HCT116 (cell line): ENCODE results near the gene AP1G1. TPM values are rescaled to one million over a fixed set of nuclear protein-coding genes. Genes with fewer than 3 reads are reported as not detected.

Experiments used
- ATAC-seq: fragments of 200-7000 bp; cut with Tn5 transposase; 2 replicates; pipeline ENCODE4 v1.9.1; 2020; ENCODE audit warnings: mild to moderate bottlenecking, moderate library complexity
- BruUV-seq: library from RNA; stranded (reverse); fragments of 400-500 nt; replicated peaks from 2 replicates; lab custom pipeline; 2021; lab: Mats Ljungman, UMichigan
- CTCF ChIA-PET: fragments of 300-600 bp; sonication (Branson Sonifier 250); formaldehyde crosslinking; loops from one replicate; lab custom pipeline; 2021; ENCODE audit warnings: antibody characterized with exemption; lab: Charles Lee
- POLR2A ChIA-PET: fragments of 300-600, 350-600 bp; sonication (Branson Sonifier 250); formaldehyde crosslinking; loops from one replicate; lab custom pipeline; 2021; ENCODE audit warnings: antibody characterized with exemption; lab: Charles Lee
- RAD21 ChIA-PET, 2 experiments: fragments of 300-600 bp; sonication (Branson Sonifier 250); formaldehyde crosslinking; loops; one replicate each; lab custom pipeline; 2023; ENCODE audit warnings: low total read pairs in 2 of 2; ENCODE audit not compliant: uncharacterized antibody in 2 of 2, unreplicated experiment in 2 of 2, low non-redundant PET in 1 of 2; lab: Charles Lee
- DNase-seq: peaks from one replicate; pipeline ENCODE4 v3.0.0-alpha.2; 2010; ENCODE audit warnings: low read depth, low spot score
- H2AFZ ChIP-seq: fragments of 200-600 bp; shearing (Covaris generic), sonication (generic); 2 replicates; pipeline ENCODE4 v1.6.1; 2017; ENCODE audit warnings: low read depth, mixed run types, mixed read lengths, antibody characterized with exemption, low read length; ENCODE audit not compliant: poor library complexity, severe bottlenecking
- H3K27ac ChIP-seq: 2 replicates; pipeline ENCODE4 v1.5.1; 2012; ENCODE audit warnings: low read depth, low read length
- H3K27me3 ChIP-seq: fragments of 200-600 bp; sonication (generic); 2 replicates; pipeline ENCODE4 v1.6.1; 2016; ENCODE audit warnings: mixed run types, low read length, mixed read lengths; ENCODE audit not compliant: insufficient read depth
- H3K36me3 ChIP-seq, 2 experiments: fragments of 200-500 bp in 1 of 2; fragments of 200-600 bp in 1 of 2; sonication (Bioruptor generic) in 1 of 2; sonication (generic) in 1 of 2; 2 replicates each; pipeline versions ENCODE4 v1.5.1 to v1.6.1; 2014 to 2016; ENCODE audit warnings: low read length in 2 of 2, inconsistent platforms in 1 of 2, mixed read lengths in 1 of 2, mixed run types in 1 of 2; ENCODE audit not compliant: insufficient read depth in 2 of 2, control insufficient read depth in 1 of 2
- H3K4me1 ChIP-seq, 2 experiments: fragments of 200-600 bp in 1 of 2; sonication (generic) in 1 of 2; 2 replicates each; pipeline versions ENCODE4 v1.5.1 to v1.6.1; 2012 to 2017; ENCODE audit warnings: low read length in 2 of 2, inconsistent platforms in 1 of 2, mild to moderate bottlenecking in 1 of 2, mixed read lengths in 1 of 2, mixed run types in 1 of 2, moderate library complexity in 1 of 2; ENCODE audit not compliant: insufficient read depth in 2 of 2, control insufficient read depth in 1 of 2
- H3K4me2 ChIP-seq: fragments of 200-600 bp; sonication (generic); 2 replicates; pipeline ENCODE4 v1.6.1; 2017; ENCODE audit warnings: mixed run types, low read length, mixed read lengths
- H3K4me3 ChIP-seq, 2 experiments: fragments of 200-600 bp in 1 of 2; sonication (generic) in 1 of 2; replicated peaks in 1 of 2; 2 replicates each; pipeline ENCODE4 v1.5.1; 2011 to 2016; ENCODE audit warnings: low read length in 2 of 2, control low read depth in 1 of 2, low read depth in 1 of 2, mild to moderate bottlenecking in 1 of 2, mixed read lengths in 1 of 2, mixed run types in 1 of 2
- H3K79me2 ChIP-seq: fragments of 200-600 bp; sonication (generic); 2 replicates; pipeline ENCODE4 v1.6.1; 2017; ENCODE audit warnings: mild to moderate bottlenecking, mixed run types, low read length, moderate library complexity, mixed read lengths; ENCODE audit not compliant: insufficient read depth
- H3K9ac ChIP-seq: fragments of 200-600 bp; sonication (generic); 2 replicates; pipeline ENCODE4 v1.6.1; 2016; ENCODE audit warnings: low read length, mixed read lengths
- H3K9me2 ChIP-seq: fragments of 200-600 bp; sonication (generic), shearing (Covaris generic); 2 replicates; pipeline ENCODE4 v1.6.1; 2017; ENCODE audit warnings: mixed run types, mild to moderate bottlenecking, moderate library complexity; ENCODE audit not compliant: insufficient read depth
- H3K9me3 ChIP-seq, 2 experiments: fragments of 200-500 bp in 1 of 2; fragments of 200-600 bp in 1 of 2; sonication (Bioruptor generic) in 1 of 2; sonication (generic) in 1 of 2; 2 replicates each; pipeline ENCODE4 v1.6.1; 2014 to 2017; ENCODE audit warnings: low read length in 2 of 2, mixed read lengths in 2 of 2, inconsistent platforms in 1 of 2, low read depth in 1 of 2, mild to moderate bottlenecking in 1 of 2, mixed run types in 1 of 2, moderate library complexity in 1 of 2; ENCODE audit not compliant: control insufficient read depth in 1 of 2, insufficient read depth in 1 of 2
- H4K20me1 ChIP-seq: fragments of 200-600 bp; sonication (generic), shearing (Covaris generic); 2 replicates; pipeline ENCODE4 v1.6.1; 2017; ENCODE audit warnings: mixed run types, mild to moderate bottlenecking, moderate library complexity; ENCODE audit not compliant: insufficient read depth
- ATF3 ChIP-seq: IDR thresholded peaks from 2 replicates; pipeline ENCODE4 v1.6.1; 2012
- CBX3 ChIP-seq: IDR thresholded peaks from 2 replicates; pipeline ENCODE4 v1.6.1; 2012; ENCODE audit warnings: low read depth
- CEBPB ChIP-seq: IDR thresholded peaks from 2 replicates; pipeline ENCODE4 v1.6.1; 2012; ENCODE audit warnings: low read depth
- CTCF ChIP-seq, 3 experiments: fragments of 200-600 bp in 1 of 3; sonication (generic) in 1 of 3; IDR thresholded peaks in 2 of 3; conservative IDR thresholded peaks in 1 of 3; 2 replicates each; pipeline ENCODE4 v1.5.1; 2012 to 2017; ENCODE audit warnings: low read depth in 2 of 3, low read length in 2 of 3, antibody characterized with exemption in 1 of 3, borderline replicate concordance in 1 of 3, control low read depth in 1 of 3, mild to moderate bottlenecking in 1 of 3, mixed read lengths in 1 of 3, mixed run types in 1 of 3, moderate library complexity in 1 of 3; ENCODE audit not compliant: insufficient read depth in 1 of 3
- EGR1 ChIP-seq: IDR thresholded peaks from 2 replicates; pipeline ENCODE4 v1.6.1; 2012; ENCODE audit warnings: low read depth
- EZH2 ChIP-seq: fragments of 200-600 bp; sonication (generic); IDR thresholded peaks from 2 replicates; pipeline ENCODE4 v1.6.1; 2017; ENCODE audit warnings: antibody characterized with exemption, mixed run types
- EZH2phosphoT487 ChIP-seq: fragments of 200-600 bp; IDR thresholded peaks from 2 replicates; pipeline ENCODE4 v1.6.1; 2018; ENCODE audit warnings: antibody characterized with exemption, borderline replicate concordance
- FOSL1 ChIP-seq: IDR thresholded peaks from 2 replicates; pipeline ENCODE4 v1.6.1; 2012; ENCODE audit warnings: low read depth
- POLR2A ChIP-seq: IDR thresholded peaks from 2 replicates; pipeline ENCODE4 v1.7.0; 2011; ENCODE audit warnings: borderline replicate concordance; ENCODE audit not compliant: insufficient read depth, insufficient read length; ENCODE audit errors: extremely low read depth
- POLR2AphosphoS5 ChIP-seq: IDR thresholded peaks from 2 replicates; pipeline ENCODE4 v1.6.1; 2011; ENCODE audit warnings: mild to moderate bottlenecking, low read depth, low read length, moderate library complexity
- RAD21 ChIP-seq: IDR thresholded peaks from 2 replicates; pipeline ENCODE4 v1.6.1; 2012; ENCODE audit warnings: low read depth, mild to moderate bottlenecking
- SRF ChIP-seq: IDR thresholded peaks from 2 replicates; pipeline ENCODE4 v1.6.1; 2012; ENCODE audit warnings: low read depth
- TCF7L2 ChIP-seq: IDR thresholded peaks from 2 replicates; pipeline ENCODE4 v1.7.0; 2011; ENCODE audit warnings: borderline replicate concordance, inconsistent platforms; ENCODE audit not compliant: insufficient read depth, insufficient read length; ENCODE audit errors: extremely low read depth
- YY1 ChIP-seq: IDR thresholded peaks from 2 replicates; pipeline ENCODE4 v1.6.1; 2011; ENCODE audit warnings: low read length, low read depth, moderate library complexity, mild to moderate bottlenecking; ENCODE audit not compliant: insufficient replicate concordance; ENCODE audit errors: extremely low read depth
- ZBTB33 ChIP-seq: IDR thresholded peaks from 2 replicates; pipeline ENCODE4 v1.6.1; 2011; ENCODE audit warnings: mild to moderate bottlenecking, low read length, moderate library complexity; ENCODE audit not compliant: insufficient replicate concordance; ENCODE audit errors: extremely low read depth
- ZFX ChIP-seq: fragments of 450-650 bp; IDR thresholded peaks from 2 replicates; pipeline ENCODE4 v1.6.1; 2017
- ZNF274 ChIP-seq: fragments of 200-500 bp; sonication (Bioruptor generic); IDR thresholded peaks from 2 replicates; pipeline ENCODE4 v1.6.1; 2014; ENCODE audit warnings: mild to moderate bottlenecking, low read depth, low read length, inconsistent platforms
- intact Hi-C: fragments of 100-400 bp; cut with micrococcal nuclease; formaldehyde crosslinking; loops from 2 replicates; pipeline ENCODE4 v1.10.0; 2022
- total RNA-seq: library from RNA; stranded (reverse); gene quantifications from one replicate; pipeline ENCODE4 v1.2.1, GENCODE V29; 2021; ENCODE audit not compliant: unreplicated experiment
- TF ChIP-seq, protein P1 (sequence below): IDR thresholded peaks from 2 replicates; pipeline ENCODE4 v1.6.1; 2012; ENCODE audit warnings: low read depth

Gene AP1G1
- total RNA-seq, 1 experiment from 2014 or later: 70.2 TPM

DNA sequence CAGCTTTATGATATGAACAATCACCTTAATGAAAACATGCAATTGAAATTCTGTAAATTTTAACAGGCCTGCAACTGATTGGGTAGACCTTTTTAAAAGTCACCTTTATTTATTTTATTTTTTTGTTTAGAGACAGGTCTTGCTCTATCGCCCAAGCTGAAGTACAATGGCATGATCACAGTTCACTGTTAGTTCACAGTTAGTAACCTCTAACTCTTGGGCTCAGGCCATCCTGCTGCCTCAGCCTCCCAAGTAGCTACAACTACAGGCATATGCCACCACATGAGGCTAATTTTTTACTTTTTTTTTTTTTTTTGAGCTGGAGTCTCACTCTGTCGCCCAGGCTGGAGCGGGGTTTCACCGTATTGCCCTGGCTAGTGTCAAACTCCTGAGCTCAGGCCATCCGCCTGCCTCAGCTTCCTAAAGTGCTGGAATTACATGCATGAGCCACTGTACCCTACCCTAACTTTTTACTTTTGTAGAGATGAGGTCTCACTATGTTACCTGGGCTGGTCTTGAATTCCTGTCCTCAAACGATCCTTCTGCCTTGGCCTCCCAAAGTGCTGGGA, 28.0 kb downstream of the AP1G1 start:
- DNase-seq: no peak
- Histone ChIP-seq H3K9ac (no peak overlapping the region), H3K27ac (no peak overlapping the region), H3K9me3 (no peaks in the 10 kb centered on the region), H3K36me3 (no peaks in the 10 kb centered on the region; a peak in 1 of 4 replicates), H3K4me2 (no peak overlapping the region), H3K27me3 (no peaks in the 10 kb centered on the region), H3K4me1 (peaks cover 3 to 6% of the 10 kb centered on the region in 2 experiments; a peak in 2 of 4 replicates), H3K9me2 (no peaks in the 10 kb centered on the region), H3K79me2 (peaks cover 84% of the 10 kb centered on the region), H3K4me3 (no peak overlapping the region), H4K20me1 (0 out of 2 replicates have a peak, but pooled peaks cover 7% of the 10 kb centered on the region), H2AFZ (no peak overlapping the region)
- intact Hi-C loops: loop anchor here (10.0 kb wide), 1 partner anchor 184 kb away; no protein-coding TSS in a partner anchor
- ChIA-PET CTCF (no interaction called here), RAD21 (no interaction called here), POLR2A (interaction anchor here (1.3 kb wide), 1 partner anchor 29 kb away, joined by 4 read pairs; no protein-coding TSS in a partner anchor)
- ATAC-seq: no peak
- no TSS peak for BruUV-seq
- TF ChIP-seq ZFX: no peak
- TF ChIP-seq, protein P1, sequence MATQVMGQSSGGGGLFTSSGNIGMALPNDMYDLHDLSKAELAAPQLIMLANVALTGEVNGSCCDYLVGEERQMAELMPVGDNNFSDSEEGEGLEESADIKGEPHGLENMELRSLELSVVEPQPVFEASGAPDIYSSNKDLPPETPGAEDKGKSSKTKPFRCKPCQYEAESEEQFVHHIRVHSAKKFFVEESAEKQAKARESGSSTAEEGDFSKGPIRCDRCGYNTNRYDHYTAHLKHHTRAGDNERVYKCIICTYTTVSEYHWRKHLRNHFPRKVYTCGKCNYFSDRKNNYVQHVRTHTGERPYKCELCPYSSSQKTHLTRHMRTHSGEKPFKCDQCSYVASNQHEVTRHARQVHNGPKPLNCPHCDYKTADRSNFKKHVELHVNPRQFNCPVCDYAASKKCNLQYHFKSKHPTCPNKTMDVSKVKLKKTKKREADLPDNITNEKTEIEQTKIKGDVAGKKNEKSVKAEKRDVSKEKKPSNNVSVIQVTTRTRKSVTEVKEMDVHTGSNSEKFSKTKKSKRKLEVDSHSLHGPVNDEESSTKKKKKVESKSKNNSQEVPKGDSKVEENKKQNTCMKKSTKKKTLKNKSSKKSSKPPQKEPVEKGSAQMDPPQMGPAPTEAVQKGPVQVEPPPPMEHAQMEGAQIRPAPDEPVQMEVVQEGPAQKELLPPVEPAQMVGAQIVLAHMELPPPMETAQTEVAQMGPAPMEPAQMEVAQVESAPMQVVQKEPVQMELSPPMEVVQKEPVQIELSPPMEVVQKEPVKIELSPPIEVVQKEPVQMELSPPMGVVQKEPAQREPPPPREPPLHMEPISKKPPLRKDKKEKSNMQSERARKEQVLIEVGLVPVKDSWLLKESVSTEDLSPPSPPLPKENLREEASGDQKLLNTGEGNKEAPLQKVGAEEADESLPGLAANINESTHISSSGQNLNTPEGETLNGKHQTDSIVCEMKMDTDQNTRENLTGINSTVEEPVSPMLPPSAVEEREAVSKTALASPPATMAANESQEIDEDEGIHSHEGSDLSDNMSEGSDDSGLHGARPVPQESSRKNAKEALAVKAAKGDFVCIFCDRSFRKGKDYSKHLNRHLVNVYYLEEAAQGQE: no peak
- no peak for TF ChIP-seq ZBTB33
- no peak for TF ChIP-seq CTCF (IDR thresholded peaks at IDR 0.05 in 2 of 3, conservative IDR thresholded peaks at IDR 0.05 in 1 of 3; ENCODE audit: borderline replicate concordance in 1 of 3, insufficient read depth in 1 of 3, low read depth in 2 of 3, low read length in 2 of 3)
- TF ChIP-seq CEBPB: no peak
- no peak for TF ChIP-seq CBX3
- no peak for TF ChIP-seq EZH2
- no peak for TF ChIP-seq ATF3
- no peak for TF ChIP-seq SRF
- no peak for TF ChIP-seq RAD21
- TF ChIP-seq FOSL1: no peak
- TF ChIP-seq EZH2phosphoT487: no peak
- no peak for TF ChIP-seq EGR1
- no peak for TF ChIP-seq ZNF274
- TF ChIP-seq YY1: no peak
- TF ChIP-seq POLR2AphosphoS5: no peak
- no peak for TF ChIP-seq TCF7L2
- TF ChIP-seq POLR2A: no peak
